HL-60 (cell line): Measurements from ENCODE around the gene SPOP.

Source experiments
- DNase-seq, 2 experiments: peaks; one replicate each; pipeline ENCODE4 v3.0.0-alpha.2; 2010 to 2020; ENCODE audit warnings: low read depth in 1 of 2, low spot score in 1 of 2
- H3K27ac ChIP-seq: fragments of 250-450 bp; sonication (Bioruptor Pico); replicated peaks from 2 replicates; pipeline ENCODE4 v1.5.1; 2020; ENCODE audit warnings: mild to moderate bottlenecking, moderate library complexity
- H3K27me3 ChIP-seq: fragments of 250-450 bp; sonication (Bioruptor Pico); 2 replicates; pipeline ENCODE4 v1.5.1; 2021; ENCODE audit warnings: mild to moderate bottlenecking, moderate library complexity; ENCODE audit not compliant: insufficient read depth, poor library complexity, severe bottlenecking
- H3K4me3 ChIP-seq: replicated peaks from 2 replicates; pipeline ENCODE4 v1.5.1; 2011; ENCODE audit warnings: mild to moderate bottlenecking, control low read depth, low read length; ENCODE audit not compliant: insufficient read depth
- CTCF ChIP-seq: IDR thresholded peaks from one replicate; pipeline ENCODE4 v1.5.1; 2011; ENCODE audit warnings: low read length, control low read depth, inconsistent platforms; ENCODE audit not compliant: insufficient read depth
- GABPA ChIP-seq: IDR thresholded peaks from 2 replicates; pipeline ENCODE4 v1.6.1; 2012; ENCODE audit warnings: low read depth
- POLR2AphosphoS5 ChIP-seq: IDR thresholded peaks from 2 replicates; pipeline ENCODE4 v1.6.1; 2012; ENCODE audit warnings: low read depth
- SPI1 ChIP-seq: IDR thresholded peaks from 2 replicates; pipeline ENCODE4 v1.6.1; 2012; ENCODE audit warnings: low read depth, mild to moderate bottlenecking, borderline replicate concordance
- TF ChIP-seq, protein P1 (sequence below): IDR thresholded peaks from 2 replicates; pipeline ENCODE4 v1.6.1; 2012; ENCODE audit warnings: low read depth; ENCODE audit not compliant: insufficient replicate concordance

Gene SPOP

GRCh38 chr17:49590874-49591273 is 87.0 kb downstream of the SPOP start:
- no peak for DNase-seq
- Histone ChIP-seq H3K27ac (no peak overlapping the region), H3K4me3 (no peak overlapping the region), H3K27me3 (no peaks in the 10 kb centered on the region)
- TF ChIP-seq, protein P1, sequence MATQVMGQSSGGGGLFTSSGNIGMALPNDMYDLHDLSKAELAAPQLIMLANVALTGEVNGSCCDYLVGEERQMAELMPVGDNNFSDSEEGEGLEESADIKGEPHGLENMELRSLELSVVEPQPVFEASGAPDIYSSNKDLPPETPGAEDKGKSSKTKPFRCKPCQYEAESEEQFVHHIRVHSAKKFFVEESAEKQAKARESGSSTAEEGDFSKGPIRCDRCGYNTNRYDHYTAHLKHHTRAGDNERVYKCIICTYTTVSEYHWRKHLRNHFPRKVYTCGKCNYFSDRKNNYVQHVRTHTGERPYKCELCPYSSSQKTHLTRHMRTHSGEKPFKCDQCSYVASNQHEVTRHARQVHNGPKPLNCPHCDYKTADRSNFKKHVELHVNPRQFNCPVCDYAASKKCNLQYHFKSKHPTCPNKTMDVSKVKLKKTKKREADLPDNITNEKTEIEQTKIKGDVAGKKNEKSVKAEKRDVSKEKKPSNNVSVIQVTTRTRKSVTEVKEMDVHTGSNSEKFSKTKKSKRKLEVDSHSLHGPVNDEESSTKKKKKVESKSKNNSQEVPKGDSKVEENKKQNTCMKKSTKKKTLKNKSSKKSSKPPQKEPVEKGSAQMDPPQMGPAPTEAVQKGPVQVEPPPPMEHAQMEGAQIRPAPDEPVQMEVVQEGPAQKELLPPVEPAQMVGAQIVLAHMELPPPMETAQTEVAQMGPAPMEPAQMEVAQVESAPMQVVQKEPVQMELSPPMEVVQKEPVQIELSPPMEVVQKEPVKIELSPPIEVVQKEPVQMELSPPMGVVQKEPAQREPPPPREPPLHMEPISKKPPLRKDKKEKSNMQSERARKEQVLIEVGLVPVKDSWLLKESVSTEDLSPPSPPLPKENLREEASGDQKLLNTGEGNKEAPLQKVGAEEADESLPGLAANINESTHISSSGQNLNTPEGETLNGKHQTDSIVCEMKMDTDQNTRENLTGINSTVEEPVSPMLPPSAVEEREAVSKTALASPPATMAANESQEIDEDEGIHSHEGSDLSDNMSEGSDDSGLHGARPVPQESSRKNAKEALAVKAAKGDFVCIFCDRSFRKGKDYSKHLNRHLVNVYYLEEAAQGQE: no peak
- TF ChIP-seq SPI1 (no peak), CTCF (no peak), GABPA (no peak)

GRCh38 chr17:49589577-49589927 is 88.3 kb downstream of the SPOP start:
- no peak overlapping the region for H3K27ac ChIP-seq
- no peaks in the 10 kb centered on the region for H3K27me3 ChIP-seq
- TF ChIP-seq CTCF (no peak), POLR2AphosphoS5 (no peak), SPI1 (no peak), GABPA (no peak)
- TF ChIP-seq, protein P1: no peak
- DNase-seq: no peak
- no peak overlapping the region for H3K4me3 ChIP-seq

GRCh38 chr17:49588726-49589576 is 88.9 kb downstream of the SPOP start:
- DNase-seq: no peak
- TF ChIP-seq GABPA: no peak
- TF ChIP-seq, protein P1: no peak
- no peak for TF ChIP-seq POLR2AphosphoS5
- no peak for TF ChIP-seq CTCF
- TF ChIP-seq SPI1: no peak
- Histone ChIP-seq H3K27ac (no peak overlapping the region), H3K4me3 (no peak overlapping the region), H3K27me3 (no peaks in the 10 kb centered on the region)
